Neural cell (in vitro differentiated cells): ENCODE data around the gene TMEM98. TPM values are rescaled to one million over a fixed set of nuclear protein-coding genes. Genes with fewer than 3 reads are reported as not detected.

Source experiments
- H2AFZ ChIP-seq: fragments of 200-600, 300-800 bp; sonication (generic), shearing (Covaris generic); 2 replicates; pipeline ENCODE4 v1.6.0; 2014; ENCODE audit warnings: low read depth, mild to moderate bottlenecking, antibody characterized with exemption, low read length, moderate library complexity
- H3F3A ChIP-seq: fragments of 200-600 bp; shearing (Covaris generic); 2 replicates; pipeline ENCODE4 v1.6.1; 2016; ENCODE audit warnings: mild to moderate bottlenecking, moderate library complexity, mixed read lengths, antibody characterized with exemption, low read length; ENCODE audit not compliant: insufficient read depth, poor library complexity, severe bottlenecking
- H3K27ac ChIP-seq: fragments of 200-600, 300-800 bp; sonication (generic), shearing (Covaris generic); 2 replicates; pipeline ENCODE4 v1.5.1; 2014; ENCODE audit warnings: mild to moderate bottlenecking, low read length, moderate library complexity
- H3K27me3 ChIP-seq: fragments of 300-800, 200-600 bp; sonication (generic), shearing (Covaris generic); 2 replicates; pipeline ENCODE4 v1.6.0; 2014; ENCODE audit warnings: mild to moderate bottlenecking, low read depth, low read length, moderate library complexity; ENCODE audit not compliant: insufficient read depth
- H3K36me3 ChIP-seq: fragments of 300-800, 200-600 bp; sonication (generic), shearing (Covaris generic); 2 replicates; pipeline ENCODE4 v1.5.1; 2014; ENCODE audit warnings: mild to moderate bottlenecking, antibody characterized with exemption, low read length, moderate library complexity; ENCODE audit not compliant: insufficient read depth
- H3K4me2 ChIP-seq: fragments of 300-800, 200-600 bp; sonication (generic), shearing (Covaris generic); 2 replicates; pipeline ENCODE4 v1.6.0; 2014; ENCODE audit warnings: mild to moderate bottlenecking, low read length
- H3K4me3 ChIP-seq: fragments of 300-800, 200-600 bp; sonication (generic), shearing (Covaris generic); 2 replicates; pipeline ENCODE4 v1.5.1; 2014; ENCODE audit warnings: mild to moderate bottlenecking, low read length, moderate library complexity
- H3K79me2 ChIP-seq: fragments of 200-600 bp; shearing (Covaris generic); replicated peaks from 2 replicates; pipeline ENCODE4 v1.6.0; 2014; ENCODE audit warnings: mild to moderate bottlenecking, low read length, moderate library complexity; ENCODE audit not compliant: insufficient read depth
- H3K9ac ChIP-seq: fragments of 300-800, 200-600 bp; sonication (generic), shearing (Covaris generic); 2 replicates; pipeline ENCODE4 v1.6.1; 2016; ENCODE audit warnings: mild to moderate bottlenecking, low read length, mixed read lengths
- H3K9me2 ChIP-seq: fragments of 200-600 bp; shearing (Covaris generic); 2 replicates; pipeline ENCODE4 v1.6.1; 2016; ENCODE audit warnings: mild to moderate bottlenecking, low read length, mixed read lengths; ENCODE audit not compliant: insufficient read depth
- H3K9me3 ChIP-seq: fragments of 200-600, 300-800 bp; sonication (generic), shearing (Covaris generic); 2 replicates; pipeline ENCODE4 v1.6.1; 2016; ENCODE audit warnings: mild to moderate bottlenecking, mixed run types, low read length, moderate library complexity, mixed read lengths
- H4K20me1 ChIP-seq: fragments of 200-600 bp; shearing (Covaris generic); 2 replicates; pipeline ENCODE4 v1.6.1; 2016; ENCODE audit warnings: mild to moderate bottlenecking, mixed run types; ENCODE audit not compliant: insufficient read depth
- EP300 ChIP-seq: fragments of 450-650 bp; conservative IDR thresholded peaks from 2 replicates; pipeline ENCODE4 v1.6.1; 2014; ENCODE audit warnings: antibody characterized with exemption, mild to moderate bottlenecking, moderate library complexity; ENCODE audit not compliant: poor library complexity, severe bottlenecking
- EZH2 ChIP-seq: fragments of 200-600, 300-800 bp; shearing (Covaris generic), sonication (generic); IDR thresholded peaks from 2 replicates; pipeline ENCODE4 v1.6.1; 2014; ENCODE audit warnings: antibody characterized with exemption, low read length, borderline replicate concordance, mild to moderate bottlenecking; ENCODE audit not compliant: insufficient read depth, poor library complexity, severe bottlenecking
- MXI1 ChIP-seq: fragments of 450-650 bp; conservative IDR thresholded peaks from 2 replicates; pipeline ENCODE4 v1.6.1; 2014; ENCODE audit warnings: antibody characterized with exemption, mild to moderate bottlenecking; ENCODE audit not compliant: poor library complexity, severe bottlenecking
- POLR2AphosphoS5 ChIP-seq: IDR thresholded peaks from 2 replicates; pipeline ENCODE4 v1.6.1; 2012
- RAD21 ChIP-seq: fragments of 450-650 bp; conservative IDR thresholded peaks from 2 replicates; pipeline ENCODE4 v1.6.1; 2014; ENCODE audit warnings: antibody characterized with exemption, mild to moderate bottlenecking, moderate library complexity
- SMC3 ChIP-seq: fragments of 450-650 bp; conservative IDR thresholded peaks from 2 replicates; pipeline ENCODE4 v1.6.1; 2014; ENCODE audit warnings: antibody characterized with exemption, mild to moderate bottlenecking, moderate library complexity; ENCODE audit not compliant: poor library complexity
- TAF1 ChIP-seq: IDR thresholded peaks from 2 replicates; pipeline ENCODE4 v1.6.1; 2012; ENCODE audit warnings: low read depth
- polyA plus RNA-seq: library from polyadenylated mRNA; depleted of rRNA; stranded (reverse); fragments of >200 nt; gene quantifications from 2 replicates; pipeline ENCODE4 v1.2.3, GENCODE V29; 2014
- TF ChIP-seq, protein P1 (sequence below): fragments of 450-650 bp; IDR thresholded peaks from 2 replicates; pipeline ENCODE4 v1.5.1; 2014; ENCODE audit warnings: antibody characterized with exemption, mild to moderate bottlenecking, moderate library complexity; ENCODE audit not compliant: poor library complexity, severe bottlenecking
- TF ChIP-seq, protein P2 (sequence below): IDR thresholded peaks from 2 replicates; pipeline ENCODE4 v1.6.1; 2012; ENCODE audit warnings: borderline replicate concordance

TMEM98 gene
- polyA plus RNA-seq, 1 donor from 2014 or later = 65.1 TPM

DNA sequence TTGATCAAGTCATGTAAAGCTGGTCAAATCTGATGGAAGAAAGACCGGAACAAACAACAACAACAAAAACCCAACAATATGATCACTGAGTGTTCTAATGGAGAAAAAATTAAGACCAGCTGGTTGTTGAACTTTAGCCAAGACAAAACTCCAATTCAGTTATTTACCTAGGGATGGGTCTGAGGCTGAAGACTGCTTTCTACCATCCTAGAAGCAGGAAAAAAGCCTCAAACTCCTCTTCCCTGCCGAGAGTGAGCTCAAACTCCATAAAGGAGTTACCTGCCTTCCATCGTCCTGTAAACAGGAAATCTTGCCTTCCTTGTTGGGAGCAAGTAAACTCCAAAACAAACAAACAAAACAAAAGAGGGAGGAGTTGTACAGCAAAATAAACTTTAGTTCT is 23.1 kb upstream of the TMEM98 start:
- Histone ChIP-seq H3K27me3 (no peaks in the 10 kb centered on the region), H4K20me1 (no peaks in the 10 kb centered on the region), H3K4me2 (no peak overlapping the region), H3K9me2 (no peaks in the 10 kb centered on the region), H2AFZ (no peak overlapping the region), H3K9me3 (no peaks in the 10 kb centered on the region), H3K9ac (no peak overlapping the region), H3F3A (no peaks in the 10 kb centered on the region), H3K79me2 (no peaks in the 10 kb centered on the region), H3K36me3 (no peaks in the 10 kb centered on the region), H3K27ac (no peak overlapping the region), H3K4me3 (no peak overlapping the region)
- TF ChIP-seq RAD21 (no peak), SMC3 (no peak), TAF1 (no peak), EZH2 (no peak), POLR2AphosphoS5 (no peak), MXI1 (no peak), EP300 (no peak)
- TF ChIP-seq, protein P1, sequence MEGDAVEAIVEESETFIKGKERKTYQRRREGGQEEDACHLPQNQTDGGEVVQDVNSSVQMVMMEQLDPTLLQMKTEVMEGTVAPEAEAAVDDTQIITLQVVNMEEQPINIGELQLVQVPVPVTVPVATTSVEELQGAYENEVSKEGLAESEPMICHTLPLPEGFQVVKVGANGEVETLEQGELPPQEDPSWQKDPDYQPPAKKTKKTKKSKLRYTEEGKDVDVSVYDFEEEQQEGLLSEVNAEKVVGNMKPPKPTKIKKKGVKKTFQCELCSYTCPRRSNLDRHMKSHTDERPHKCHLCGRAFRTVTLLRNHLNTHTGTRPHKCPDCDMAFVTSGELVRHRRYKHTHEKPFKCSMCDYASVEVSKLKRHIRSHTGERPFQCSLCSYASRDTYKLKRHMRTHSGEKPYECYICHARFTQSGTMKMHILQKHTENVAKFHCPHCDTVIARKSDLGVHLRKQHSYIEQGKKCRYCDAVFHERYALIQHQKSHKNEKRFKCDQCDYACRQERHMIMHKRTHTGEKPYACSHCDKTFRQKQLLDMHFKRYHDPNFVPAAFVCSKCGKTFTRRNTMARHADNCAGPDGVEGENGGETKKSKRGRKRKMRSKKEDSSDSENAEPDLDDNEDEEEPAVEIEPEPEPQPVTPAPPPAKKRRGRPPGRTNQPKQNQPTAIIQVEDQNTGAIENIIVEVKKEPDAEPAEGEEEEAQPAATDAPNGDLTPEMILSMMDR = no peak
- TF ChIP-seq, protein P2, sequence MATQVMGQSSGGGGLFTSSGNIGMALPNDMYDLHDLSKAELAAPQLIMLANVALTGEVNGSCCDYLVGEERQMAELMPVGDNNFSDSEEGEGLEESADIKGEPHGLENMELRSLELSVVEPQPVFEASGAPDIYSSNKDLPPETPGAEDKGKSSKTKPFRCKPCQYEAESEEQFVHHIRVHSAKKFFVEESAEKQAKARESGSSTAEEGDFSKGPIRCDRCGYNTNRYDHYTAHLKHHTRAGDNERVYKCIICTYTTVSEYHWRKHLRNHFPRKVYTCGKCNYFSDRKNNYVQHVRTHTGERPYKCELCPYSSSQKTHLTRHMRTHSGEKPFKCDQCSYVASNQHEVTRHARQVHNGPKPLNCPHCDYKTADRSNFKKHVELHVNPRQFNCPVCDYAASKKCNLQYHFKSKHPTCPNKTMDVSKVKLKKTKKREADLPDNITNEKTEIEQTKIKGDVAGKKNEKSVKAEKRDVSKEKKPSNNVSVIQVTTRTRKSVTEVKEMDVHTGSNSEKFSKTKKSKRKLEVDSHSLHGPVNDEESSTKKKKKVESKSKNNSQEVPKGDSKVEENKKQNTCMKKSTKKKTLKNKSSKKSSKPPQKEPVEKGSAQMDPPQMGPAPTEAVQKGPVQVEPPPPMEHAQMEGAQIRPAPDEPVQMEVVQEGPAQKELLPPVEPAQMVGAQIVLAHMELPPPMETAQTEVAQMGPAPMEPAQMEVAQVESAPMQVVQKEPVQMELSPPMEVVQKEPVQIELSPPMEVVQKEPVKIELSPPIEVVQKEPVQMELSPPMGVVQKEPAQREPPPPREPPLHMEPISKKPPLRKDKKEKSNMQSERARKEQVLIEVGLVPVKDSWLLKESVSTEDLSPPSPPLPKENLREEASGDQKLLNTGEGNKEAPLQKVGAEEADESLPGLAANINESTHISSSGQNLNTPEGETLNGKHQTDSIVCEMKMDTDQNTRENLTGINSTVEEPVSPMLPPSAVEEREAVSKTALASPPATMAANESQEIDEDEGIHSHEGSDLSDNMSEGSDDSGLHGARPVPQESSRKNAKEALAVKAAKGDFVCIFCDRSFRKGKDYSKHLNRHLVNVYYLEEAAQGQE = no peak

DNA sequence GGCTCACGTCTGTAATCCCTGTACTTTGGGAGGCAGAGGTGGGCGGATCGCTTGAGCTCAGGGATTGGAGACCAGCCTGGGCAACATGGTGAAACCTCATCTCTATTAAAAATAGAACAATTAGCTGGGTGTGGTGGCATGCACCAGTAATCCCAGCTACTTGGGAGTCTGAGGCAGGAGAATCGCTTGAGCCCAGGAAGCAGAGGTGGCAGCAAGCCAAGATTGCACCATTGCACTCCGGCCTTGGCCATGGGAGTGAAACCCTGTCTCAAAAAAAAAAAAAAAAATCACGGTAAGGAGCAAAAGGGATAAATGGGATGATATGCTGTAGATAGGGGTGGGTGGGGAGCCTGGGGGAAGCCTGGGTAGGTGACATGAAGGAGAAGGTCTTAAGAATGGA is 20.4 kb upstream of the TMEM98 start:
- Histone ChIP-seq H3K4me3 (no peak overlapping the region), H3K79me2 (no peaks in the 10 kb centered on the region), H3K9ac (no peak overlapping the region), H3K9me3 (no peaks in the 10 kb centered on the region), H3K4me2 (no peak overlapping the region), H4K20me1 (no peaks in the 10 kb centered on the region), H3K27me3 (no peaks in the 10 kb centered on the region), H2AFZ (no peak overlapping the region), H3K9me2 (no peaks in the 10 kb centered on the region), H3F3A (no peaks in the 10 kb centered on the region), H3K36me3 (no peaks in the 10 kb centered on the region), H3K27ac (no peak overlapping the region)
- TF ChIP-seq EP300 = no peak
- TF ChIP-seq MXI1 = no peak
- TF ChIP-seq EZH2 = no peak
- TF ChIP-seq, protein P2 = no peak
- TF ChIP-seq TAF1 = no peak
- no peak for TF ChIP-seq SMC3
- TF ChIP-seq POLR2AphosphoS5 = no peak
- TF ChIP-seq RAD21 = no peak
- TF ChIP-seq, protein P1 = no peak
